GM23248 (cell line): ENCODE data around the gene SCAMP4. TPM values are rescaled to one million over a fixed set of nuclear protein-coding genes. Genes with fewer than 3 reads are reported as not detected.
"Not testable (repeated sequence)": the region's sequence is repeated elsewhere in the genome, so short reads cannot be mapped to it uniquely, and the experiment has no call there.

Experiments used
- DNase-seq: peaks from one replicate; pipeline ENCODE4 v3.0.0-alpha.2; 2015
- H2AFZ ChIP-seq: fragments of 200-600 bp; sonication (generic); 2 replicates; pipeline ENCODE4 v1.6.1; 2016; ENCODE audit warnings: antibody characterized with exemption
- H3F3A ChIP-seq: fragments of 200-600 bp; sonication (generic); 2 replicates; pipeline ENCODE4 v1.6.1; 2016; ENCODE audit warnings: mild to moderate bottlenecking, antibody characterized with exemption, mixed run types; ENCODE audit not compliant: insufficient read depth
- H3K27ac ChIP-seq: fragments of 200-600 bp; sonication (generic); 2 replicates; pipeline ENCODE4 v1.5.1; 2016; ENCODE audit warnings: mild to moderate bottlenecking
- H3K27me3 ChIP-seq: fragments of 200-600 bp; sonication (generic); replicated peaks from 2 replicates; pipeline ENCODE4 v1.6.1; 2016; ENCODE audit warnings: mild to moderate bottlenecking; ENCODE audit not compliant: insufficient read depth
- H3K36me3 ChIP-seq: fragments of 200-600 bp; sonication (generic); 2 replicates; pipeline ENCODE4 v1.6.1; 2016; ENCODE audit warnings: low read depth, mild to moderate bottlenecking
- H3K4me1 ChIP-seq: fragments of 200-600 bp; sonication (generic); 2 replicates; pipeline ENCODE4 v1.6.1; 2016; ENCODE audit warnings: mild to moderate bottlenecking; ENCODE audit not compliant: insufficient read depth
- H3K4me2 ChIP-seq: fragments of 200-600 bp; sonication (generic); one replicate; pipeline ENCODE4 v1.6.1; 2016; ENCODE audit warnings: mild to moderate bottlenecking; ENCODE audit not compliant: unreplicated experiment
- H3K4me3 ChIP-seq: fragments of 200-600 bp; sonication (generic); 2 replicates; pipeline ENCODE4 v1.5.1; 2016; ENCODE audit warnings: mild to moderate bottlenecking
- H3K79me2 ChIP-seq: fragments of 200-600 bp; sonication (generic); 2 replicates; pipeline ENCODE4 v1.6.1; 2016; ENCODE audit warnings: mild to moderate bottlenecking; ENCODE audit not compliant: insufficient read depth
- H3K9ac ChIP-seq: fragments of 200-600 bp; sonication (generic); 2 replicates; pipeline ENCODE4 v1.6.1; 2016; ENCODE audit warnings: mild to moderate bottlenecking
- H3K9me2 ChIP-seq: fragments of 200-600 bp; sonication (generic); 2 replicates; pipeline ENCODE4 v1.6.1; 2016; ENCODE audit warnings: mixed run types, mild to moderate bottlenecking, moderate library complexity; ENCODE audit not compliant: insufficient read depth
- H3K9me3 ChIP-seq: fragments of 200-600 bp; sonication (generic); one replicate; pipeline ENCODE4 v1.6.1; 2017; ENCODE audit warnings: low read depth
- H4K20me1 ChIP-seq: fragments of 200-600 bp; sonication (generic); 2 replicates; pipeline ENCODE4 v1.6.0; 2016; ENCODE audit not compliant: insufficient read depth
- EZH2 ChIP-seq: fragments of 200-600 bp; sonication (generic); IDR thresholded peaks from 2 replicates; pipeline ENCODE4 v1.6.1; 2018; ENCODE audit warnings: antibody characterized with exemption, mild to moderate bottlenecking; ENCODE audit not compliant: insufficient read depth, poor library complexity, severe bottlenecking
- EZH2phosphoT487 ChIP-seq: fragments of 200-600 bp; sonication (generic); IDR thresholded peaks from 2 replicates; pipeline ENCODE4 v1.6.1; 2018; ENCODE audit warnings: antibody characterized with exemption, moderate library complexity, mild to moderate bottlenecking, low read depth; ENCODE audit not compliant: insufficient read depth
- WGBS, 2 experiments: methylation state at CpG; one replicate each; pipeline ENCODE4 v1.1.6; 2015 to 2017; ENCODE audit warnings: low lambda C conversion rate in 2 of 2, low coverage in 1 of 2; ENCODE audit errors: missing lambda C conversion rate in 2 of 2; 5-methylcytosine and 5-hydroxymethylcytosine counted together
- in situ Hi-C: fragments of 300-500 bp; cut with MboI; formaldehyde crosslinking; loops from 2 replicates; pipeline ENCODE4 v1.15.0; 2020
- polyA plus RNA-seq: library from polyadenylated mRNA; unstranded; fragments of >200 nt; fragmentation: Nextera tagmentation; extraction: Ambion mirVana; gene quantifications from 2 replicates; pipeline ENCODE4 v1.2.1, GENCODE V29; 2016
- total RNA-seq: library from RNA; depleted of rRNA; stranded (reverse); fragments of >200 nt; shearing (Covaris generic); gene quantifications from 2 replicates; pipeline ENCODE4 v1.2.3, GENCODE V29; 2014

Gene SCAMP4
- total and polyA plus RNA-seq, 2 experiments from 2014 or later, result 73.9 to 110 TPM

GRCh38 chr19:1875646-1876495 lies 29.3 kb upstream of the SCAMP4 start:
- Histone ChIP-seq H3K4me1 (peaks cover 18% of the 10 kb centered on the region), H3K27ac (peak overlapping the region; percentile 96), H3K4me2 (peak overlapping the region; percentile 97), H3F3A (peaks cover 17% of the 10 kb centered on the region), H3K9me3 (no peaks in the 10 kb centered on the region), H3K36me3 (no peaks in the 10 kb centered on the region), H2AFZ (peak overlapping the region; percentile 61), H4K20me1 (no peaks in the 10 kb centered on the region), H3K9me2 (no peaks in the 10 kb centered on the region), H3K4me3 (peak overlapping the region; percentile 91), H3K9ac (peak overlapping the region; percentile 96), H3K79me2 (peaks cover 60% of the 10 kb centered on the region), H3K27me3 (no peaks in the 10 kb centered on the region)
- DNase-seq, result peak; percentile 98
- in situ Hi-C loops, result no loop called here
- 1% methylated on average over 62 to 78 of the region's 87 CpGs for WGBS, 2 experiments
- TF ChIP-seq EZH2phosphoT487 (no peak), EZH2 (no peak)

- H4K20me1 ChIP-seq, H3K9me3 ChIP-seq, DNase-seq, H3K36me3 ChIP-seq, H3K27me3 ChIP-seq, in situ Hi-C loops, H3K9me2 ChIP-seq: not testable (repeated sequence)
- Histone ChIP-seq H3K4me3 (peak overlapping the region; percentile 91), H3K79me2 (peaks cover 57% of the 10 kb centered on the region), H3K4me2 (peak overlapping the region; percentile 77), H3K9ac (peak overlapping the region; percentile 96), H3F3A (peaks cover 17% of the 10 kb centered on the region), H2AFZ (peak overlapping the region; percentile 61), H3K27ac (peak overlapping the region; percentile 96), H3K4me1 (peaks cover 18% of the 10 kb centered on the region)
- 16 to 18% methylated on average over 37 to 40 of the region's 53 CpGs for WGBS, 2 experiments
Measured at GRCh38 chr19:1876496-1877279, 28.5 kb upstream of the SCAMP4 start.

GRCh38 chr19:1877280-1877660 lies 27.9 kb upstream of the SCAMP4 start:
- H2AFZ ChIP-seq, H3K36me3 ChIP-seq, H3K4me3 ChIP-seq, H3K9ac ChIP-seq, DNase-seq, H4K20me1 ChIP-seq, H3K9me2 ChIP-seq, H3K27me3 ChIP-seq, H3K27ac ChIP-seq, H3K9me3 ChIP-seq, H3K4me2 ChIP-seq, in situ Hi-C loops: not testable (repeated sequence)
- WGBS, 2 experiments, result 57 to 60% methylated on average over 24 to 45 of the region's 47 CpGs
- Histone ChIP-seq H3F3A (peaks cover 17% of the 10 kb centered on the region), H3K4me1 (peaks cover 18% of the 10 kb centered on the region), H3K79me2 (peaks cover 57% of the 10 kb centered on the region)

GRCh38 chr19:1878583-1878982 lies 26.6 kb upstream of the SCAMP4 start:
- H3K9me3 ChIP-seq, in situ Hi-C loops, H3K9me2 ChIP-seq, H3K27ac ChIP-seq, H2AFZ ChIP-seq, H4K20me1 ChIP-seq, H3K27me3 ChIP-seq, H3K4me3 ChIP-seq, DNase-seq, H3K4me2 ChIP-seq, H3K36me3 ChIP-seq, H3K9ac ChIP-seq: not testable (repeated sequence)
- WGBS, 2 experiments, result 80 to 90% methylated on average over 7 of the region's 8 CpGs
- H3K4me1 ChIP-seq, result peaks cover 26% of the 10 kb centered on the region
- peaks cover 17% of the 10 kb centered on the region for H3F3A ChIP-seq
- H3K79me2 ChIP-seq, result peaks cover 57% of the 10 kb centered on the region

- H4K20me1 ChIP-seq, H3F3A ChIP-seq, DNase-seq, H3K9me3 ChIP-seq, H2AFZ ChIP-seq, H3K9me2 ChIP-seq, H3K4me2 ChIP-seq, H3K4me3 ChIP-seq, H3K9ac ChIP-seq, H3K27me3 ChIP-seq, H3K36me3 ChIP-seq, in situ Hi-C loops, H3K27ac ChIP-seq: not testable (repeated sequence)
- peaks cover 23% of the 10 kb centered on the region for H3K4me1 ChIP-seq
- peaks cover 57% of the 10 kb centered on the region for H3K79me2 ChIP-seq
- WGBS, 2 experiments, result 83% methylated on average over 14 to 17 of the region's 17 CpGs
Measured at GRCh38 chr19:1879982-1880381, 25.2 kb upstream of the SCAMP4 start.
